RPMI7951 (cell line): ENCODE data around the gene PDE9A. TPM values are rescaled to one million over a fixed set of nuclear protein-coding genes. Genes with fewer than 3 reads are reported as not detected.

Source experiments
- DNase-seq: peaks from one replicate; pipeline ENCODE4 v3.0.0-alpha.2; 2012; ENCODE audit warnings: low read depth
- total RNA-seq: library from RNA; depleted of rRNA; stranded (reverse); fragments of >200 nt; shearing (Covaris generic); gene quantifications from 2 replicates; pipeline ENCODE4 v1.2.3, GENCODE V29; 2014

The PDE9A gene
- total RNA-seq, 1 experiment from 2014 or later, result not detected

- no peak for DNase-seq
Measured at GRCh38 chr21:42642219-42642745, 11.1 kb upstream of the PDE9A start.

- DNase-seq, result peak; percentile 8
Measured at GRCh38 chr21:42644223-42645208, 8.9 kb upstream of the PDE9A start.

GRCh38 chr21:42645211-42646075 is 8.0 kb upstream of the PDE9A start:
- no peak for DNase-seq

- no peak for DNase-seq
Measured at GRCh38 chr21:42646076-42646825, 7.2 kb upstream of the PDE9A start.

- DNase-seq, result no peak
Measured at GRCh38 chr21:42646836-42647235, 6.6 kb upstream of the PDE9A start.

- no peak for DNase-seq
Measured at GRCh38 chr21:42648606-42649005, 4.8 kb upstream of the PDE9A start.

GRCh38 chr21:42649122-42650032 is 4.0 kb upstream of the PDE9A start:
- no peak for DNase-seq

- DNase-seq, result no peak
Measured at GRCh38 chr21:42650033-42650370, 3.4 kb upstream of the PDE9A start.

GRCh38 chr21:42650441-42651421 is 2.7 kb upstream of the PDE9A start:
- DNase-seq, result no peak

GRCh38 chr21:42651515-42652401 is 1.7 kb upstream of the PDE9A start:
- no peak for DNase-seq

GRCh38 chr21:42652527-42653230 is 742 bp upstream of the PDE9A start:
- DNase-seq, result peak; percentile 44

- no peak for DNase-seq
Measured at GRCh38 chr21:42654179-42654912, 925 bp downstream of the PDE9A start.

GRCh38 chr21:42654913-42655795 is 1.7 kb downstream of the PDE9A start:
- DNase-seq, result no peak

GRCh38 chr21:42655796-42656770 is 2.7 kb downstream of the PDE9A start:
- DNase-seq, result no peak

- no peak for DNase-seq
Measured at GRCh38 chr21:42656872-42657271, 3.5 kb downstream of the PDE9A start.
